Measurements from ENCODE around the gene CYB561.

Gene CYB561

DNA sequence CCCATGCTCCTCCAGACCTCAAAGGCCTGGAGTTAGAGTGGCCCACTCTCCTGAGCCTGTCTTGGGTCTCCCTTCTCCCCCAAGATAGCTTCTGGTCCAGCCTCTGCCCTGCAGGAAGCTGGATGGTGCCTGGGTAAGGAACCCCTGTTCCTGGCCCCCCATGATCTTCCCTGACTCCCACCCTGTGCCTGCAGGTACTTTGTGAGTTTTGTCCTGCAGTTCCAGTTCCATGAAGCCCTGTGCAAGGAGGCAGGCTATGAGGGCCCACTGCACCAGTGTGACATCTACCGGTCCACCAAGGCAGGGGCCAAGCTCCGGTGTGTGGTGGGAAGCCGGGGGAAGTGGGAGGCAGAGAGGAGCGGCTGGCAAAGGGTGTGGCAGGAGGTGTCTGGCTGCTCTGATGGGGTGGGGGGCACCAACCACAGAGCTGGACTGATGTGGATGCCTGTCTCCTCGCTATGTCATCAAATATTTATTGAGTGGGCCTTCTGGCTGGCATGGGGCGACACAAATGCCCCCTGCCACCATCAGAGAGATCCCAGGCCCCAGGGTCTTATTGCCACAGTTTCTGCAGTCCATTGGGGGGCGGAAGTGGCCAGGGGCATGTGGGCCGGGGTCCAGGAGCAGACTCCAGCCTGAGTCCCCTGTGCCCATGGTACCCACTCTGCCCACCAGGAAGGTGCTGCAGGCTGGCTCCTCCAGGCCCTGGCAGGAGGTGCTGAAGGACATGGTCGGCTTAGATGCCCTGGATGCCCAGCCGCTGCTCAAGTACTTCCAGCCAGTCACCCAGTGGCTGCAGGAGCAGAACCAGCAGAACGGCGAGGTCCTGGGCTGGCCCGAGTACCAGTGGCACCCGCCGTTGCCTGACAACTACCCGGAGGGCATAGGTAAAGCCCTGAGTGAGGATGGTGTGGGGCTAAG is 37.8 kb upstream of the CYB561 start:
- DNase-seq (ENCODE audit: low spot score), result no peak
- TF ChIP-seq CTCF (IDR thresholded peaks at IDR 0.05; ENCODE audit: extremely low read depth, missing control alignments), result no peak

DNA sequence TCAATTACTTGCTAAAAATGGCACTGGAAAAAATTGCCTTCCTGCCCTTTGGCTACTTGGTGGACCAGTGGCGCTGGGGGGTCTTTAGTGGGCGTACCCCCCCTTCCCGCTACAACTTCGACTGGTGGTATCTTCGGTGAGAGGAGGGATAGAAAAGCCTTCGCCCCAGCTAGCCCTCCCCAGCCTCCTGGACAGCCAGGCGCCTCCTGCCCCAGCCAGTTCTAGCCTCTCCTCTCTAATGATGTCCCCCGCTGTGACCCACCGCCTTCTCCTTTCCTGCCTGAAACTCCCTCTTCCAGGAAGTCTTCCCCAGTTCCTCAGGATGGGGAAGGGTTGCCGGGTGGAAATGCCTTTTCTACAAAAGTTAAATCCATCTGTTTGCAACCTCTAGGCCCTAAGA is 36.9 kb upstream of the CYB561 start:
- TF ChIP-seq CTCF (IDR thresholded peaks at IDR 0.05; ENCODE audit: extremely low read depth, missing control alignments), result no peak
- no peak for DNase-seq (ENCODE audit: low spot score)

GRCh38 chr17:63482509-63482908 is 36.4 kb upstream of the CYB561 start:
- no peak for TF ChIP-seq CTCF (IDR thresholded peaks at IDR 0.05; ENCODE audit: extremely low read depth, missing control alignments)

DNA sequence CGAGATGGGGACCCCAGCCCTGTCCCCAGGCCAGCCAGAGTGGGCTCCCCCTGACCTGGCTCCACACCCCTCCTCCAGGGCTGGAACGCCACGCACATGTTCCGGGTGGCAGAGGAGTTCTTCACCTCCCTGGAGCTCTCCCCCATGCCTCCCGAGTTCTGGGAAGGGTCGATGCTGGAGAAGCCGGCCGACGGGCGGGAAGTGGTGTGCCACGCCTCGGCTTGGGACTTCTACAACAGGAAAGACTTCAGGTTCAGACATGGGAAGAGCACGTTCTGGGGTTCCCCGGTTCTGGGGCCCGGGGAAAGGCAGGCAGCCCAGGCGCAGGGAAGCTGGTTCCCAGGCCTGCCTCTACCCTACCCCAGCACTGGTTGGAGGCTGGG is 35.4 kb upstream of the CYB561 start:
- DNase-seq (ENCODE audit: low spot score), result no peak
- TF ChIP-seq CTCF (IDR thresholded peaks at IDR 0.05; ENCODE audit: extremely low read depth, missing control alignments), result no peak

More at GRCh38 chr17:63482509-63482908, 36.4 kb upstream of the CYB561 start:
- no peak for DNase-seq (ENCODE audit: low spot score)

DNA sequence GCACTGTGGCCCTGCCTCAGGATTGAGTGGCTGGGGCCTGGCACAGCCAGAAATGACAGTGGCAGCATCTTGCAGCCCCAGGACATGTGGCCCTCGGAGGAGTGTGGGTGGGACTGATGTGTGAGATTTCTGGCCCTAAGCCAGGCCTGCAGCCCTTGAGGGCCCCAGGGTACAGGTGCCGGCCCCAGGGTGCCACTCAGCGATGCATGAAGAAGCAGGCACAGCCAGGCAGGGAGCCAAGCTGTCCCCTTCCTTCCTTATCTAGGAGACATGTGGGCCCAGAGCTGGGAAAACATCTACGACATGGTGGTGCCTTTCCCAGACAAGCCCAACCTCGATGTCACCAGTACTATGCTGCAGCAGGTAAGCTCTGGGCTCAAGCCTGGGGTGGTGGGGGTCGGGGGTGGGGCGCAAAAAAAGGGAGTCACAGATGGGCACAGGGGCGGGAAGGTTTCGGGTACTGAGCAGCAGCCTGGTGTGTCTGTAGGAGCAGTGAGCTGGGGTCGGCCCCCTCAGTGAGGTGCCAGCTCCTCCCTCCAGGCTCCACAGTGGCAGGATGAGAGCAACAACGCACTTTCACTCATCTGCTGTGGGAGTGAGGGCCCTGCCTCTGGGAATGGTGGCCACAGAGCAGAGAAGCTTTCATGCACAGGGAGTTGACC is 34.9 kb upstream of the CYB561 start:
- DNase-seq (ENCODE audit: low spot score), result no peak
- TF ChIP-seq CTCF (IDR thresholded peaks at IDR 0.05; ENCODE audit: extremely low read depth, missing control alignments), result no peak

DNA sequence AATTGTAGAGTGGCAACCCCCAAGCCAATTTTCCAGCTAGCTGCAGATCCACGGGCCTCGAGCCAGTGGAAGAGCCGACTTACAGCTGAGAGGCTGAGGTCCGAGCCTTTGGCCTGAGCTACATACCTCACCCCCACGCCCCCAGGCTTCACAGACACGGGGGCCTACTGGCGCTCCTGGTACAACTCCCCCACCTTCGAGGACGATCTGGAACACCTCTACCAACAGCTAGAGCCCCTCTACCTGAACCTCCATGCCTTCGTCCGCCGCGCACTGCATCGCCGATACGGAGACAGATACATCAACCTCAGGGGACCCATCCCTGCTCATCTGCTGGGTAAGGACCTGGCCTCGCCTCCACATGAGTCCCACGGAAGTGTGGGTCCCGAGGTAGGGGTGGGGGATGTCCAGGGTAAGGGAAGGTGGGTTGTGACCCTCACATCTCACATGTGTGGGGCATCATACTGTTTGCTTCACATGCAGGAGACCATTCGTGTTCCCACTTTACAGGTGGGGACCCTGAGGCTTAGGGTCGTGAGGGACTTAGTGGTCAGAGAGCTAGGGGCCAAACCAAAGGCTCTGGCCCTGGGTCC is 34.2 kb upstream of the CYB561 start:
- DNase-seq (ENCODE audit: low spot score), result no peak
- no peak for TF ChIP-seq CTCF (IDR thresholded peaks at IDR 0.05; ENCODE audit: extremely low read depth, missing control alignments)

All from GM20000 (cell line).